Uterus (tissue), 2 donors: Measurements from ENCODE around the gene NIPAL3.

ENCODE experiments used
- CTCF ChIP-seq, 4 experiments: fragments of 200-600 bp in 2 of 4; fragments of 450-650 bp in 2 of 4; sonication (generic) in 2 of 4; IDR thresholded peaks; one replicate each; pipeline ENCODE4 v1.5.1; 2016 to 2019; ENCODE audit warnings: antibody characterized with exemption in 4 of 4, mild to moderate bottlenecking in 2 of 4, moderate library complexity in 1 of 4
- POLR2A ChIP-seq, 2 donors: fragments of 450-650 bp; IDR thresholded peaks; one replicate each; pipeline ENCODE4 v1.6.1; 2016; ENCODE audit warnings: antibody characterized with exemption in 2 of 2, mild to moderate bottlenecking in 1 of 2, moderate library complexity in 1 of 2

GRCh38 chr1:24403806-24404205 is 11.8 kb upstream of the NIPAL3 start:
- TF ChIP-seq CTCF (IDR thresholded peaks at IDR 0.05): no peak
- TF ChIP-seq POLR2A (IDR thresholded peaks at IDR 0.05): no peak
